ENCODE data around the gene TAS2R19. TPM values are rescaled to one million over a fixed set of nuclear protein-coding genes. Genes with fewer than 3 reads are reported as not detected.

The TAS2R19 gene
- total RNA-seq, 1 experiment from 2014 or later, result 1.4 TPM

DNA sequence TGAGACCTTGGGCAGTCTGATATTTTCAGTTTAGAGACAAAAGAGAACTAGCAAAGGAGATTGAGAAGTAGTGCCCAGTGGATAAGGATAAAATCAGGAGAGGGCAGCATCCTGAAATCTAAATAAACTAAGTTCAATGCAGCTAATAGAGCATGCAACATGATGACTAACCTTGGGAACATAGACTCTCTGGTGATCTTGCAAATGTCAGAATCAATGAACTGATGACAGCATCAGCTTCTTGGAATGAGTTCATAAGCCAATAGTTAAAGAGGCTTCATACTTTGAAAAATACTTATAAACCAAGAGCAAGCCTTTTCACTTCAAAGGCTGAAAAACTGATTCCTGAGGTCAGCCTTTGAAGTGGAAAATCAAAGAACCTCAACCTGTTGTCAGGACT lies 8.2 kb downstream of the TAS2R19 start:
- POLR2A ChIA-PET, result interaction anchor here (0.6 kb wide), 1 partner anchor 56 kb away, joined by 3 read pairs; no protein-coding TSS in a partner anchor
- H3K27me3 Mint-ChIP-seq (ENCODE audit: low read depth), result no peaks in the 10 kb centered on the region
- no peaks in the 10 kb centered on the region for H3K9me3 Mint-ChIP-seq
- CTCF ChIA-PET, result interaction anchor here (0.6 kb wide), 1 partner anchor 389 kb away, joined by 5 read pairs; no protein-coding TSS in a partner anchor
- ATAC-seq (no peak), DNase-seq (ENCODE audit: low spot score) (no peak)
- H3K27ac Mint-ChIP-seq, result no peak overlapping the region
- TF ChIP-seq ZNF121 (CRISPR knock-in tag; IDR thresholded peaks at IDR 0.05) (no peak), ZNF423 (CRISPR knock-in tag; IDR thresholded peaks at IDR 0.05) (no peak), ZNF416 (CRISPR knock-in tag; IDR thresholded peaks at IDR 0.05) (no peak), GABPB1 (CRISPR knock-in tag; IDR thresholded peaks at IDR 0.05) (no peak), E2F5 (CRISPR knock-in tag; IDR thresholded peaks at IDR 0.05) (no peak), ZBTB21 (CRISPR knock-in tag; IDR thresholded peaks at IDR 0.05; ENCODE audit: borderline replicate concordance) (no peak), MXD4 (CRISPR knock-in tag; IDR thresholded peaks at IDR 0.05; ENCODE audit: borderline replicate concordance) (no peak), NR2C2 (CRISPR knock-in tag; IDR thresholded peaks at IDR 0.05) (no peak), NFE2L1 (CRISPR knock-in tag; IDR thresholded peaks at IDR 0.05) (no peak)
- TF ChIP-seq, protein P1, sequence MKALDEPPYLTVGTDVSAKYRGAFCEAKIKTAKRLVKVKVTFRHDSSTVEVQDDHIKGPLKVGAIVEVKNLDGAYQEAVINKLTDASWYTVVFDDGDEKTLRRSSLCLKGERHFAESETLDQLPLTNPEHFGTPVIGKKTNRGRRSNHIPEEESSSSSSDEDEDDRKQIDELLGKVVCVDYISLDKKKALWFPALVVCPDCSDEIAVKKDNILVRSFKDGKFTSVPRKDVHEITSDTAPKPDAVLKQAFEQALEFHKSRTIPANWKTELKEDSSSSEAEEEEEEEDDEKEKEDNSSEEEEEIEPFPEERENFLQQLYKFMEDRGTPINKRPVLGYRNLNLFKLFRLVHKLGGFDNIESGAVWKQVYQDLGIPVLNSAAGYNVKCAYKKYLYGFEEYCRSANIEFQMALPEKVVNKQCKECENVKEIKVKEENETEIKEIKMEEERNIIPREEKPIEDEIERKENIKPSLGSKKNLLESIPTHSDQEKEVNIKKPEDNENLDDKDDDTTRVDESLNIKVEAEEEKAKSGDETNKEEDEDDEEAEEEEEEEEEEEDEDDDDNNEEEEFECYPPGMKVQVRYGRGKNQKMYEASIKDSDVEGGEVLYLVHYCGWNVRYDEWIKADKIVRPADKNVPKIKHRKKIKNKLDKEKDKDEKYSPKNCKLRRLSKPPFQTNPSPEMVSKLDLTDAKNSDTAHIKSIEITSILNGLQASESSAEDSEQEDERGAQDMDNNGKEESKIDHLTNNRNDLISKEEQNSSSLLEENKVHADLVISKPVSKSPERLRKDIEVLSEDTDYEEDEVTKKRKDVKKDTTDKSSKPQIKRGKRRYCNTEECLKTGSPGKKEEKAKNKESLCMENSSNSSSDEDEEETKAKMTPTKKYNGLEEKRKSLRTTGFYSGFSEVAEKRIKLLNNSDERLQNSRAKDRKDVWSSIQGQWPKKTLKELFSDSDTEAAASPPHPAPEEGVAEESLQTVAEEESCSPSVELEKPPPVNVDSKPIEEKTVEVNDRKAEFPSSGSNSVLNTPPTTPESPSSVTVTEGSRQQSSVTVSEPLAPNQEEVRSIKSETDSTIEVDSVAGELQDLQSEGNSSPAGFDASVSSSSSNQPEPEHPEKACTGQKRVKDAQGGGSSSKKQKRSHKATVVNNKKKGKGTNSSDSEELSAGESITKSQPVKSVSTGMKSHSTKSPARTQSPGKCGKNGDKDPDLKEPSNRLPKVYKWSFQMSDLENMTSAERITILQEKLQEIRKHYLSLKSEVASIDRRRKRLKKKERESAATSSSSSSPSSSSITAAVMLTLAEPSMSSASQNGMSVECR (CRISPR knock-in tag; IDR thresholded peaks at IDR 0.05; ENCODE audit: borderline replicate concordance), result no peak
- TF ChIP-seq, protein P2, sequence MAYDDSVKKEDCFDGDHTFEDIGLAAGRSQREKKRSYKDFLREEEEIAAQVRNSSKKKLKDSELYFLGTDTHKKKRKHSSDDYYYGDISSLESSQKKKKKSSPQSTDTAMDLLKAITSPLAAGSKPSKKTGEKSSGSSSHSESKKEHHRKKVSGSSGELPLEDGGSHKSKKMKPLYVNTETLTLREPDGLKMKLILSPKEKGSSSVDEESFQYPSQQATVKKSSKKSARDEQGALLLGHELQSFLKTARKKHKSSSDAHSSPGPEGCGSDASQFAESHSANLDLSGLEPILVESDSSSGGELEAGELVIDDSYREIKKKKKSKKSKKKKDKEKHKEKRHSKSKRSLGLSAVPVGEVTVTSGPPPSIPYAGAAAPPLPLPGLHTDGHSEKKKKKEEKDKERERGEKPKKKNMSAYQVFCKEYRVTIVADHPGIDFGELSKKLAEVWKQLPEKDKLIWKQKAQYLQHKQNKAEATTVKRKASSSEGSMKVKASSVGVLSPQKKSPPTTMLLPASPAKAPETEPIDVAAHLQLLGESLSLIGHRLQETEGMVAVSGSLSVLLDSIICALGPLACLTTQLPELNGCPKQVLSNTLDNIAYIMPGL (CRISPR knock-in tag; IDR thresholded peaks at IDR 0.05), result no peak
- H3K36me3 Mint-ChIP-seq, result no peaks in the 10 kb centered on the region; the same call in 1 of the 2 replicates
- H3K4me1 Mint-ChIP-seq, result peaks cover 8% of the 10 kb centered on the region
- H3K4me3 Mint-ChIP-seq, result no peak overlapping the region

DNA sequence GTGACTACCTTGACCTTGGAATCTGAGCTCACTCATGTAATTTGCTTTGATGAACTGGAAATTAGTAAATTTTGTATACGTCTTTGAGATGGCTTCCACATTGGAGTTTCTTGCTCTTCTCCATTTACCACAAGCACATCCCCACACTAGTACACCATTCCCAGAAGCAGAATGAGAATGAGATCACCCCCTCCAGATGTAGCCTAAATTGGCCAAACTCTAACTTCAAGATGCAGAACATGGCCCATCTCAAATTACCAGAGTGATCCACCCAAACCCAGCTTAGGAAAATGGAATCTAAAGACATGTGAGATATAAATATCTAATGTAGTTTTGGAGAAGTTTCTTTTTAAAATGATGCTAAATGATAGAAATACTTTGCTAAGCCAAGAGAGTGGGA lies 14.8 kb downstream of the TAS2R19 start:
- H3K36me3 Mint-ChIP-seq, result no peaks in the 10 kb centered on the region
- ChIA-PET POLR2A (no interaction called here), CTCF (interaction anchor here (0.5 to 1.7 kb wide), 2 partner anchors 19 to 1050 kb away, joined by 3 to 5 read pairs; no protein-coding TSS in a partner anchor)
- DNase-seq (ENCODE audit: low spot score), result no peak
- no peaks in the 10 kb centered on the region for H3K27me3 Mint-ChIP-seq (ENCODE audit: low read depth)
- H3K4me3 Mint-ChIP-seq, result no peak overlapping the region
- ATAC-seq, result no peak
- H3K4me1 Mint-ChIP-seq, result peaks cover 6% of the 10 kb centered on the region
- peak overlapping the region; percentile 5; the same call in 1 of the 2 replicates for H3K27ac Mint-ChIP-seq
- TF ChIP-seq MYBL2 (CRISPR knock-in tag; IDR thresholded peaks at IDR 0.05), result no peak
- TF ChIP-seq ZBTB43 (CRISPR knock-in tag; IDR thresholded peaks at IDR 0.05), result no peak
- no peaks in the 10 kb centered on the region for H3K9me3 Mint-ChIP-seq

DNA sequence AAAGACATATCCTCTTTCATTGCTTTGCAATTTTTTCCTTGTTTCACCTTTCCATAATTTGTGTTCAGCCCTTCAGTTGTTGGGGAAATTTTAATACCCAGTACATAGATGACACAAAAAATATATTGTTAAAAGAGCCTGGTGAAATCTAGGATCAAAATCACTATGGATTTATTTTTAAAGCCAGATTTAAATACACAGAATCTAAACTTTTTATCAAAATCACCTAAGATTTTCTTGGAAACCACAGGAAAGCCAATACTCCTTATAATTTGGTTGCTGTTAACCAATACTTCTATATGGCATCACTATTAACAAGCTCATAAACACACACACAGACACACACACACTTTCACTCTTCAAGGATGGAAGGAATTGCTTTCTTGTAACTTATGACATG lies 24.2 kb downstream of the TAS2R19 start, which contains the start of gene TAS2R20:
TSS of gene TAS2R20 (minus strand) at position 101 of the 400 bp plus-strand sequence. CDS start 429 bp downstream, outside the sequence.
- H3K9me3 Mint-ChIP-seq, result peaks cover 6% of the 10 kb centered on the region
- TF ChIP-seq SP1 (CRISPR knock-in tag; conservative IDR thresholded peaks at IDR 0.05) (no peak), ZBTB43 (CRISPR knock-in tag; IDR thresholded peaks at IDR 0.05) (no peak), E2F5 (CRISPR knock-in tag; IDR thresholded peaks at IDR 0.05) (no peak), ZMAT4 (CRISPR knock-in tag; IDR thresholded peaks at IDR 0.05) (no peak), OVOL2 (CRISPR knock-in tag; IDR thresholded peaks at IDR 0.05; ENCODE audit: borderline replicate concordance) (no peak), JUN (CRISPR knock-in tag; IDR thresholded peaks at IDR 0.05) (no peak), ZNF416 (CRISPR knock-in tag; IDR thresholded peaks at IDR 0.05) (no peak)
- TF ChIP-seq, protein P2 (CRISPR knock-in tag; IDR thresholded peaks at IDR 0.05), result no peak
- TF ChIP-seq, protein P3, sequence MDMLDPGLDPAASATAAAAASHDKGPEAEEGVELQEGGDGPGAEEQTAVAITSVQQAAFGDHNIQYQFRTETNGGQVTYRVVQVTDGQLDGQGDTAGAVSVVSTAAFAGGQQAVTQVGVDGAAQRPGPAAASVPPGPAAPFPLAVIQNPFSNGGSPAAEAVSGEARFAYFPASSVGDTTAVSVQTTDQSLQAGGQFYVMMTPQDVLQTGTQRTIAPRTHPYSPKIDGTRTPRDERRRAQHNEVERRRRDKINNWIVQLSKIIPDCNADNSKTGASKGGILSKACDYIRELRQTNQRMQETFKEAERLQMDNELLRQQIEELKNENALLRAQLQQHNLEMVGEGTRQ (CRISPR knock-in tag; IDR thresholded peaks at IDR 0.05), result no peak

More for the DNA sequence above, 24.2 kb downstream of the TAS2R19 start, which contains the start of gene TAS2R20:
- no peaks in the 10 kb centered on the region; the same call in 1 of the 2 replicates for H3K36me3 Mint-ChIP-seq
- CTCF ChIA-PET, result no interaction called here
- no peak within 1 kb of the TSS for H3K4me3 Mint-ChIP-seq
- POLR2A ChIA-PET, result no interaction called here
- no peaks in the 10 kb centered on the region for H3K4me1 Mint-ChIP-seq
- no peak for DNase-seq (ENCODE audit: low spot score)
- ATAC-seq, result no peak
- H3K27me3 Mint-ChIP-seq (ENCODE audit: low read depth), result no peaks in the 10 kb centered on the region
- H3K27ac Mint-ChIP-seq, result no peak within 1 kb of the TSS

All from WTC11 (cell line).